ENCODE data around the gene HOXD8.

Gene HOXD8

DNA sequence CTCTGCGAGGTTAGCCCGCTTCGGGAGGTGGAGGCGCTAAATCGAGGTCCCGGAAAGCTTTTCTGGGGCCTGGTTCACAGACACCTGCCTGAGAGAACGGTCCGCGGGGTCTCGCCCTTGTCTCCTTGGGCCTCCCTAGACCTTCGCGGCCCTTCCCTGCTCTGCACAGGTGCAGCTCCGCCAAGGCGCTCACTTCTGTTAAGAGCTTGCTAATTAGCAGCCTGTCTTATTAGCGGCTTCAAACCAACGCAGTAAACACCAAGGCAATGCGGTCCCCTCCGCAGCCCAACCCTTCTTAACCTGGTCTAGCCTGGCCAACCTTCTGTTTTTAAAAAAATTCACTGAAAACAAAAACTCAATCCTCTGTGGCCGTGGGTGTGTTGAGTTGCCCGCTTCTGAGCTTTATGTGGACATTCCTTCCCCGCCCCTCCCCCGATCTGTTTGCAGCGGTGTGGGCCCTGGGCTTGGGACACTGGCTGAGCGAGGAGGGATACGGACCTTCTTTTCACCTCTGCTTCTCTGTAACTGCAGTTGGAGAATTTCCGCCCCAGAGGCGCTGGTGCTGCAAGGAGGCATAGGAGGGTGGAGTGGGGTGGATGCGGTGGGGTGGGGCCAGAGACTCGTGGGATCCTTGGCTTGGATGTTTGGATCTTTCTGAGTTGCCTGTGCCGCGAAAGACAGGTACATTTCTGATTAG is 18.4 kb downstream of the HOXD8 start:
- FAIRE-seq = no peak

DNA sequence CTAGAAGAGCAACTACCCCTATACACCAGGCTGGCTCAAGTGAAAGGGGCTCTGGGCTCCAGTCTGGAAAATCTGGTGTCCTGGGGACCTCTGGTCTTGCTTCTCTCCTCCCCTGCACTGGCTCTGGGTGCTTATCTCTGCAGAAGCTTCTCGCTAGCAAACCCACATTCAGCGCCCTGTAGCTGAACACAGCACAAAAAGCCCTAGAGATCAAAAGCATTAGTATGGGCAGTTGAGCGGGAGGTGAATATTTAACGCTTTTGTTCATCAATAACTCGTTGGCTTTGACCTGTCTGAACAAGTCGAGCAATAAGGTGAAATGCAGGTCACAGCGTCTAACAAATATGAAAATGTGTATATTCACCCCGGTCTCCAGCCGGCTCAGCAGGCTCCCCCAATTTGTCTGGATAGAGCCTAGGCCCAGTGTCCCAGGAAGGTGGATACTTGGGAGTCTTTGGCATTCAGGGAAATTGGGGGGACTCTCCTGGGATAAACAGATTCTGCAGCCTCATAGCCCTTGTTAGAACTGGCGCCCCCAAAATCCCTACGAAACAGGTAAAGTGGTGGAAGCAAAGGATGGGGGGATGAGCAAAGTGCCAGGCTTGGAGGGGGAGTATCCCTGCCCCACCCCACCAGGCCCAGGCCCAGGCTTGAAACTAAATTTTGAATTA is 19.4 kb downstream of the HOXD8 start:
- FAIRE-seq = no peak

- FAIRE-seq = no peak
These were observed 20.0 kb downstream of the HOXD8 start for GRCh38 chr2:176149481-176149938.

DNA sequence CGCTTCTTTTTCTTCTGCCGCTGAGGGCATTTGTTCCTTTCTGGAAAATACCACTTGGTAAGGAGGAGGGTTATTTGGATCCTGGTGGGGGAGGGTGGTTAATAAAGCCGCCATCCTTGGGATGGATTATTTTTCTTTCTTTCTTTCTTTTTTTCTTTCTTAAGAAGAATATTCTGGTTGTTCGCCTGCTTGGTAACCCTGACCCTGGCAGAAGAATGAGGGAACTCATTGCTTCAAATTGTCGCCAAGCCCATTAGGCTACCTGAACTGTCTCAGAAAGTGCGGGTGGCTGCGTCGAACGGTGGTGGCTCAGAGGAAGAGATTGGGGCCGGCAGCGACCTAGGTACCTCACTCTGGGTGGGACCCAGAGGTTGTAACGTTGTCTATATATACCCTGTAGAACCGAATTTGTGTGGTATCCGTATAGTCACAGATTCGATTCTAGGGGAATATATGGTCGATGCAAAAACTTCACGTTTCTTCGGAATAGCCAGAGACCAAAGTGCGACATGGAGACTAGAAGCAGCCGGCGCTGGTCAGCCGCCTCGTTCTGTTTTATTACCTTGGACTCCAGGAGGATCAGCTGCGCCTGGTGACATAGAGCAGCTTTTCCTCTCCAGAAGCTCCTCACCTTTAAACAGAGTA is 20.6 kb downstream of the HOXD8 start:
- no peak for FAIRE-seq

DNA sequence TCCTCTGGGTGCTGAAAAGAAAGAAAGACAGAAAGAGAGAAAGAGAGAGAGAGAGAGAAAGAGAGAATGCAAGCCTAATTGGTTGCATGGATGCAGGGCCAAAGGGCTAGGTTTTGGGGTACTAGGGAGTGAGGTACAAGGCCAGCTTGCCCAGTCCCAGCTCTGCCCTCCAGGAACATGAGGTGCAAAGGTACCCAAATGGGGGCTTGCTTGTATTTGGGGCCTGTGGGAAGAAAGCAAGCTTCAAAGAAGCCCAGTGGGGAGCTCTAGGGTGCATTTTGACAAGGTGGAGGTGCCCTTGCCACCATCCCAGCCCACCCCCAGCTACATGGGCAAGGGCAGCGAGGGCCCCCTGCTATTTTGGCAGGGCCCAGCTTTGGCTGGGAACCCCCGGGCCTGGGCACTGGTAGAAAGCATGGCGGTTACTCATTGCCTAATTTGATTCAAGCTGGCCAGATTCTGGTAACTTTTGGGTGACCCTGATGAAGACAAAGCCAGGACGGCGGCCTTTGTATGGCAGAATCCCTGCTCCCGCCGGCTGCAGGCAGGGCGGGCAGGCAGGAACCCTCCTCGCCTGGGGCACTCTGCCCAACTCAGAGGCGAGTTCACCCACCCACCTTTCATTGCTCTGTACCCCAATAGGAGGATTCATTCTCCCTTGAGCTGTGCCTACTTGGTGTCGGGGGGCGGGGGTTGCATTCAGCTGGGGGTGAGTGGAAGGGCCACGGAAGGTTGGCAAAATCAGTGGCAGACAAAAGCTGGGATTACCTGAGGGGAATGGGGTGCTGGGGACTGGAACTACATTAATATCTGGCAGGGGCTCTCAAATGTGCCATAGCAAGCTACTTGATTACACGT is 21.3 kb downstream of the HOXD8 start:
- no peak for FAIRE-seq

DNA sequence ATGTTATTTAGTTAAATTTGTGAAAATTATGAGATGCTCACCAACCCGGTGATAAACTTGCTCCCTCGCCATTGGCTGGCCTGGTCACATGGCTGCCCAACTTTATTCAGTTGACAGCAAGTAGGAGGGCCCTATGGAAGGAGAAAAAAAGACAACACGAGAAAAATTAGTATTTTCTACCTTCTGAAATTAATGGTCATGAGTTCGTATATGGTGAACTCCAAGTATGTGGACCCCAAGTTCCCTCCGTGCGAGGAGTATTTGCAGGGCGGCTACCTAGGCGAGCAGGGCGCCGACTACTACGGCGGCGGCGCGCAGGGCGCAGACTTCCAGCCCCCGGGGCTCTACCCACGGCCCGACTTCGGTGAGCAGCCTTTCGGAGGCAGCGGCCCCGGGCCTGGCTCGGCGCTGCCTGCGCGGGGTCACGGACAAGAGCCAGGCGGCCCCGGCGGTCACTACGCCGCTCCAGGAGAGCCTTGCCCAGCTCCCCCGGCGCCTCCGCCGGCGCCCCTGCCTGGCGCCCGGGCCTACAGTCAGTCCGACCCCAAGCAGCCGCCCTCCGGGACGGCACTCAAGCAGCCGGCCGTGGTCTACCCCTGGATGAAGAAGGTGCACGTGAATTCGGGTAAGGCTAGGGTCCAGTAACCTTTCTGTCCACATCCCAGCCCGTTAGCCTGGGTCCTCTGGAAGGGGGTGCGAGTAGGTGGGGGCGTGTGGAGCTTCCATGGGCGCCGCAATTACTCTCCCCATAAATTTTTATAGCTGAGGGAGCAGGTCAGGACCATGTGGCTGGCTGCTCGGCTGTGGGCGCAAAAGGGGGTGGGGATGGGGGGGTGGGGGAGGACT is 22.2 kb downstream of the HOXD8 start, which contains the start of gene HOXD4:
Gene HOXD4, plus strand, starts transcription at position 109 of the 846 bp plus-strand sequence. Its CDS starts 84 bp downstream, at position 193.
- no peak for FAIRE-seq

GRCh38 chr2:176152350-176153181 is 23.1 kb downstream of the HOXD8 start:
- FAIRE-seq = no peak

DNA sequence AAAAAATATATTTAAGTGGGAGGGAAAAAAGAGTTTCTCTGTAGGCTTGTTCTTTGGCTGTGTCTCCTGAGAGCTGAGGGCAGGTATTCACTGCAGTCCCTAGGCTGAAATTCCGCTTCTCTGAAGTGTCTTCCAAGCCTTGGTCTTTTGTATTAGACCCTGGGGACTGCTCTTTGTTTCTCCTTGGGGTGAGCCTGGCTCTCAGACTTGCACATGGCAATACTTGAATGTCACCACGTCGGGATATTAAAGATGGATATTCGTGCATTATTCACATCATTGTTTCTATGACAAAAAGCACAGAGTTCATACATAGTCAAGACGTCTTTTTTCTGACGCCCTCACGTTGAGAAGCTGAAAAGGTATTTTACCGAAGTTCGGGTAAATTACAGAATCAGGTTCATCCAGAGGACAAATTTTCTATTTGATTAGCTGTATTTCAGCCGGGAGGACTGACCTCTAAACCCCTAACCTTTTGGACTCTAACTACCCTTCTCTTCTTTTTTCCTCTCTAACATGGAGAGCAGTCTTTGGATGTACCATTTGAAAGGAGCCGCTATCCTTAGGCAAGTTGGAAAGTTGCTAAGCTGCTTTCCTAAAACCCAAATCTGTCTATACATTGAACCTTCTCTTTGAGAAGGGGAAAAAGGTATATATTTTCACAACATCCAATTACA is 25.2 kb downstream of the HOXD8 start:
- no peak for FAIRE-seq

DNA sequence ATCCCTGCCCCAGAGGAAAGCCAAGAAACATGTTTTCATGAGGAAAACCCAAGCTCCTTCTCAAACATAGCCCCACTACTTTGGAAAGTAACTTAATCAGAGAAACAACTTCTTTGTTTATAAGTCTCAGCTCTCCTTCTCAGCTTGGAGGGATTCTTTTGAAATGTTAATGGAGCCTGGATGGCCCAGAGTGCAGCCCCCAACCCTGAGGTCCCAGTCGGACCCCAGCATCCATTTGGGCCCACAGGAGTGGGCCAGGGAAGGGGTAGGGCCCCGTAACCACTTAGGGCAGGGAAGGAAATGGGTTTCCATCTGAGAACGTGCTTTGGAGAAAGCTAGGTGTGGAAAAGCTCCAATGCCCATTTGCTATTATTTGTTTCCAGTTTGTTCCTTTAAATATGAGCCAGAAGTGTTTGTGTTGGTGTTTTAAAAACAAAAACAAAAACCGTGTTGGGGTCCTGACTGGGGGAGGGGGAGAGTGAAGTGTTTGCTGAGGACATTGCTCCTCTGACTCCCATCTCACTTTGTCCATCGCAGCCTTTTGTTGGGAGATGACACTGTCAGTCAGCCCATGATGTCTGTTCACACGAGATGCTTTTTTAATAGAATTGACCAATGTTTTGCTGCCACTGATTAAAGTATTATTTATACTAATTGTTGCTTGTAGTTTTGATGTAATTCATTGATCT is 26.0 kb downstream of the HOXD8 start:
- no peak for FAIRE-seq

DNA sequence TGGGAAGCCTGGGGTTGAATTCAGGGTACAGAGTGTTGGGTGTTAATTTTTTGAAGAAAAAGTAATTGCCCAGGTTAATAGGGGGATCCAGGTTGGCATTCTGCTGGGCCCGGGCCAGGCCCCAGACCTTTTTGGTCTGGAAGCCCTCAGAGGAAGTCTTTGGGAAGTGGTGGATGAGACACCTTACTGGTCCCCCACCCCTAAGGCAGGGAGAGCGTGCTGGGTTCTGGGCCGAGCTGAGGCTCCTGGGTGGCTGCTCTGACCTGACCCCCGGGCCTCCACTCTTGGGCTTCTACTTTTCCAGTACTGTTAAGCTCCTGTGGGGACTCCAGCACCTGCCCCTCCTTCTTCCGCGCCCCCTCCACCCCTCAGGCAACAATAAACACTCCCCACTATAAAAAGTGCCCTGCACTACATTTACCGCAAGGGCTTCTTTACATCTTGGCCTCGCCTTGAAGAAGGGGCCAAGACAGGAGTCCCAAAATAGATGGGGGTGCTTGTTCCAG is 26.8 kb downstream of the HOXD8 start:
- no peak for FAIRE-seq

GRCh38 chr2:176156807-176157498 is 27.4 kb downstream of the HOXD8 start, which contains the start of gene HOXD3:
HOXD3 (plus strand) TSS chr2:176157307; CDS start chr2:176169115, 11,808 bp downstream.
- FAIRE-seq = no peak

DNA sequence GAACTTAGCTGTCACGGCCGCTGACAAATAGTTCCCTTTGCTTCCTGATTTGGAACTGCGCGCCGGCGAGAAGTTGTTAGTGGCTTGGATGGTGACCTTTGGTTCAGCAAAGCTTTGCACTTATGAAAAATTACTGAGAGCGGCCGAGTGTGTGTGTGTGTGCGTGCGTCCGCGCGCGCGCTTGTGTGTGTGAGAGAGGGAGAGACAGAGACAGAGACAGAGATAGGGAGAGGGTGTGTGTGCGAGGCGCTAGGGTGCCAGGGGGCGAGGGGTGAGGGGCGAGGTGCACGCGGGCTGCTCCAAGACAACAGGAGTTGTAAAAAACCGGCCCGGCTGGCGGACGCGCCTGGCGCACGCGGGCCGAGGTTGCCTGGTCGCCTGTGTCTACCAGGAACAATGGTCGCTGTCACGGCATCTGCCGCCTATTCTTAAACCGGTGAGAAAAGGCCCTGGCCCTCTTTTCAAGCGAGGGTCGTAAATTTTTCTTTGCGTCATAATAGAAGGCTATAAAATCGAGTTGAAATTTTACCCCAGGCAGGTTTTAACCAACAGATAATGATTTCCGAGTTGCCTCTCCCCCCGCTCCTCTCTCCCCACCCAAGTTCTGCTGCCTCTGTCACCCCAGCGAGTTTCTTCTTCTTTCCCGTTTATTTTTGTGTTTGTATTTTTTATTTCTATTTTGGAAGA is 28.1 kb downstream of the HOXD8 start:
- no peak for FAIRE-seq

- FAIRE-seq = no peak
These were observed 28.7 kb downstream of the HOXD8 start for GRCh38 chr2:176158186-176158591.

DNA sequence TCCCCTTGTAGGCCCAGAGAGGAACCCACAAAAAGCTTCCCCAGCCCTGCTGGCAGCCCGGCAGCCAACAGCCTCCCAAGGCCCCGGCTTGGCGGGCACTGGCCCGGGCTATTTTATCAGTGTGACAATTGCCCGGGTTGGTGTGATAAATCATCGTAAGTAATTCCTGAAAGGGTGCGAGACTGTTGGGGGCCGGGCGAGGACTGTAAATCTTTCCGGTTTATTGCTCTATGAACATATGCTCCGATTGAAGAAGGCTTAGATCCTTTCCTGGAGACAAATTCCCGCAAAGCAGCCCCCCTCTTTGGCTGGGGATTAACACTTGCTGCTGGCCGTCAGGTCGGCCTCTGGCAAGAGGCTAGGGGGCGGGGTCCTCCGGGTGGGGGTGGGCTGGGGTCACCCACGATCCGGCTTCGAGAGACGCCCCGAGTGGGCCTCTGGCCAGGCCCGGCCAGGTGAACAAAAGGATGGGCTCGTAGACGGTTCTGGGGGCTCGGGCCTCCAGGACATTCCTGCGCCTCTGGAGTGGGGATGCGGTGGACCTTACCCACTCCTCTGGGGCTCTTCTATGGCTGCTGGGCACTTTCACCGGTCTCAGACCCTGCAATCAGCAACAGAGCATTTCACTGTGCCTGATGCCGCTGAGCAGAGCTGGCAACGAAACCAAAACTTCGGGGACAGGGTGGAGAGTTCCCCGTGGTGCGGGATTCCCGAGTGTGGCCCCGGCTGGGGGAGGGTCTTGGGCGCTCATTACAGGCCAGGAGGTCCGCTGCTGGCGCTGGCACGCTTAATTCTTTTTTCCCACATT is 29.6 kb downstream of the HOXD8 start:
- no peak for FAIRE-seq

DNA sequence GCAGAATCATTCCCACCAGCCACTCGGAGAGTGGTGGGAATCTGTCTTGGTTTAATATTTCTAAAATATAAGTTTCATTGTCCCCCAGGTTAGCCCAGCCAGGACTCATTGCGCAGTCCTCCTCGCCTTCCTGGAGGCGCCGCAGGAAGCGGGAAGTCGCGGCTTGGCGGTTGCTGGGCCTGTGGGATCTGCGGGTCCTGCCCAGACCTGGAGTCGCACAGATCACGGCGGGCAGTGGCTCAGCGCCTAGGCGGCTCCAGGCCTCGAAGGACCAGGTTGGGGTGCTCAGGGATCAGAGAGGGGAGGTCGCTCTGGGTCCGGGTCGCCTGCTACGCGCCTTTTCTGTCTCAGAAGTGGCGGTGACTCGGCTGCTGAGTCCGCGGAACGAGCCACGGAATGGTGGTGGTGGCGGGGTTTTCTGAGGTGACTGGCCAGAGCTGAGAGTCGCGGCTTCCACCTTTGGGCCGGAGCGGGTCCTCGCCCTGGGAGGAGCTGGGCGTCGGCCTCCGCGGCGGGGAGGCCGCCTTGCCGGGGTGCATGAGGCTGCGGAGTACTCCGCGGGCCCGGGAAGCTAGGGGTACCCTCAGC is 30.3 kb downstream of the HOXD8 start:
- FAIRE-seq = no peak

DNA sequence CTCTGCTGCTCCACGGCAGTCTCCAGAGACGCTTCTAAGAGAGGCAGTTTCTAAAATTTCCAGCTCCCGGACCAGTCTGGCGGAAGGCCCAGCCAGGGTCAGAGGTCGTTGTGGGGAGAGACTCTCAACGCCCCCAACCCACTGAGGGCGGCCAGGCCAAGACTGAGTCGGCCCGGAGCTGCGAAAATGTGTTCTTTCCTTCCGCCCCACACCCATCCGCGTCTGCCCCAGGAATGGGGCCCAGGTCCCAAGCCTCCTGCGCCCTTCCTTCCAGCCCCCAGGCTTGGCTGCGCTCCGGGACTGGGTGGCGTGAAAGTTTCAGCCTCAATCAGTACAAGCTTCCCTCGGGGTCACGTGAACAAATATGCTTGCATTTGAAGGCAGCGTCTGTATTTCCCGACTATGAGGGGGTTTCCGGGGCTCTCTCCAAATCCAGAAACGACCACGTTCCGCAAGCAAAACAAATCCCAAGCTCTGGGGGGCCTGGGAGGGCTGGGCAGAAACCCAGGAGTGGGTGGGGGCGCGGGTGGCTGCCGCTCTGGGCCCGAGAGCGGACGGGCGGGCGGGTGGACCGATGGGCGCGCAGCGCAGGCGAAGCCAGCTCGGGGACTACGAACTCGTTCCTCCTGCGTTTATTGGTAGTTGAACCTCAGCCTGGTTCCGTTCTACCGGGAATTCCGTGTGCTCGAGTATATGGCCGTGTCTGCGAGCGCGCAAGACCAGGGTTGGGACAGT is 30.9 kb downstream of the HOXD8 start:
- no peak for FAIRE-seq
